Thymus (tissue), 11 donors: ENCODE results near the gene NDUFC2. TPM values are rescaled to one million over a fixed set of nuclear protein-coding genes. Genes with fewer than 3 reads are reported as not detected.
"Not testable (repeated sequence)": the region's sequence is repeated elsewhere in the genome, so short reads cannot be mapped to it uniquely, and the experiment has no call there.

Experiments
- DNase-seq, 9 donors: peaks; one replicate each; pipeline ENCODE4 v3.0.0-alpha.2; 2013; ENCODE audit warnings: low spot score in 9 of 9, low read depth in 6 of 9, missing footprints in 1 of 9
- H3K27ac ChIP-seq, 2 donors: one replicate each; pipeline ENCODE4 v1.5.1; 2013; ENCODE audit warnings: control low read depth in 1 of 2, low read depth in 1 of 2, low read length in 1 of 2, mild to moderate bottlenecking in 1 of 2, moderate library complexity in 1 of 2
- H3K27me3 ChIP-seq, 2 donors: one replicate each; pipeline ENCODE4 v1.5.1; 2013; ENCODE audit warnings: low read length in 1 of 2; ENCODE audit not compliant: control insufficient read depth in 2 of 2, insufficient read depth in 1 of 2
- H3K36me3 ChIP-seq, 2 donors: one replicate each; pipeline ENCODE4 v1.5.1; 2013; ENCODE audit warnings: low read length in 1 of 2, mild to moderate bottlenecking in 1 of 2, moderate library complexity in 1 of 2; ENCODE audit not compliant: control insufficient read depth in 2 of 2, insufficient read depth in 2 of 2
- H3K4me1 ChIP-seq, 2 donors: one replicate each; pipeline ENCODE4 v1.5.1; 2013; ENCODE audit warnings: low read length in 2 of 2; ENCODE audit not compliant: control insufficient read depth in 2 of 2, insufficient read depth in 2 of 2
- H3K4me3 ChIP-seq, 2 donors: one replicate each; pipeline ENCODE4 v1.5.1; 2013; ENCODE audit warnings: low read length in 2 of 2, control low read depth in 1 of 2, mild to moderate bottlenecking in 1 of 2
- H3K9me3 ChIP-seq, 2 donors: one replicate each; pipeline ENCODE4 v1.5.1; 2013; ENCODE audit warnings: low read length in 1 of 2, mild to moderate bottlenecking in 1 of 2; ENCODE audit not compliant: control insufficient read depth in 2 of 2, insufficient read depth in 1 of 2
- WGBS: extraction: QIAGEN DNeasy Blood & Tissue Kit; methylation state at CpG from one replicate; pipeline ENCODE4 v1.1.7; 2013; 5-methylcytosine and 5-hydroxymethylcytosine counted together
- polyA plus RNA-seq: library from polyadenylated mRNA; stranded (reverse); fragments of 200-250 nt; gene quantifications from one replicate; pipeline ENCODE4 v1.2.3, GENCODE V29; 2013
- total RNA-seq: library from RNA; stranded (reverse); fragments of 120-200 nt; gene quantifications from one replicate; pipeline ENCODE4 v1.2.4, GENCODE V29; 2013
- donor health status: healthy.

The NDUFC2 gene
- total and polyA plus RNA-seq, 2 donors = 133 to 167 TPM

DNA sequence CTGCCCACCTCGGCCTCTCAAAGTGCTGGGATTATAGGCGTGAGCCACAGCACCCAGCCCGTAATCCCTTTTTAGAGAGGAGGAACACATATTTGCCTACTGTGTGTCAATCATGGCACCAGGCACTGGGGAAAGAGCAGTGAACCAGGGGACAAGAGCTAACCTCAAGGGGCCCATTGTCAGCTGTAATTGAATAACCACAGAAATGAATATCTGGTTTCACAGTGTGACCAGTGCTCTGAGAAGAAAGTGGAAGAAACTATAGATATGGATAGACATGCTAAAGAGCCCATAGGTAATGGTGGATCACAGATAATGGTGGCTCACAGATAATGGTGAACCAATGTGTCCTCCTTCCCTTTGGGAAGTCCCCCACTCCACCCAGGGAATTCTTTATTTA is 48.0 kb downstream of the NDUFC2 start:
- H3K9me3 ChIP-seq = peaks cover 0 to 4% of the 10 kb centered on the region in 2 donors
- H3K27me3 ChIP-seq = no peaks in the 10 kb centered on the region
- WGBS = over 99% methylated on average over 3 of the region's 3 CpGs
- DNase-seq = no peak
- H3K27ac ChIP-seq = no peak overlapping the region
- no peaks in the 10 kb centered on the region for H3K36me3 ChIP-seq
- no peak overlapping the region for H3K4me3 ChIP-seq
- no peaks in the 10 kb centered on the region for H3K4me1 ChIP-seq

DNA sequence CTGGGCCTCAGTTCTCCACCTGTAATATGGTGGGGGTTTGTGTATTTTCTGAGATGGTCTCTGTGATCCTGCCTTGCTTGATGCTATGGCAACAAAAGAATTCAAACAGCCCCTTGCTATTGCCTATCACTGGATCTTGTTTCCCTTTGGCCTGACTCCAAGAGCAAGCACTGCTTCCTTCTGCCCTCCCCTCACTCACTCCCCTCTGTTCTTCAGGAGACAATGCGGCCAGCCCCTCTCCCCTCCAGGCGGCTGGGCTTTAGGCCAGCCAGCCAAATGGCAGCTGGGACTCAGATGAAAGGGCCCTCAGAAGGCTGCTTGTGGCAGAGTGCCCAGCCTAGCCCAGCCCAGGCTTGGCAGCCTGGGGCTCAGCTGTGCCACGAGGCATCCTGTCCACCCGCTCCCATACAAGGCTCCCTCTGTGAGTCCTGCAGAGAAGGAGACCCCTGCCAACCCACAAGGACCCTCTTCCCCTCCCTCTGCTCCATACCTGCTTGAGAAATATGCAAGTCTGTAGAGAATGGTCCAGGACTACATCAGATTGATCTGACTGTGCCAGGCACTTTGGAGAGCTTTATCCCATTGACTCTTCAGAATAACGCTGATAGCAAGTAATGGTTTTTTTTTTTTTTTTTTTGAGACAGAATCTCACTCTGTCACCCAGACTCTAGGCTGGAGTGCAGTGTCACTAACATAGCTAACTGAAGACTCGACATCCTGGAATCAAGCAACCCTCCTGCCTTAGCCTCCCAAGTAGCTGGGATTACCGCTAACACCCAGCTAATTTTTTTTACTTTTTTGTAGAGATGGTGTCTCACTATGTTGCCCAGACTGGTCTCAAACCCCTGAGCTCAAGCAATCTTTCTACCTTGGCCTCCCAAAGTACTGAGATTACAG is 49.0 kb downstream of the NDUFC2 start:
- peak overlapping the region in 1 of 2 donors; percentile 24 for H3K27ac ChIP-seq
- DNase-seq = peak in 1 of 9 donors; percentile 9

DNA sequence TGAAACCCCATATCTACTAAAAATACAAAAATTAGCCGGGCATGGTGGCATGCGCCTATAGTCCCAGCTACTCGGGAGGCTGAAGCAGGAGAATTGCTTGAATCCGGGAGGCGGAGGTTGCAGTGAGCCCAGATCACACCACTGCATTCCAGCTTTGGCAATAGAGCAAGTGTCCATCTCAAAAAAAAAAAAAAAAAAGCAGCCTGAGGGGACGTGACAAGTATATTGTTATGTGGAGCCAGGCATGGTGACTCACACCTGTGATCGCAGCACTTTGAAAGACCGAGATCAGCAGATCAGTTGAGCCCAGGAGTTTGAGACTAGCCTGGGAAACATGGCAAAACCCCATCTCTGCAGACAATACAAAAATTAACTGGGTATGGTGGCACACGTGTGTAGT is 51.2 kb downstream of the NDUFC2 start:
- H3K4me1 ChIP-seq, H3K9me3 ChIP-seq, H3K27me3 ChIP-seq, H3K4me3 ChIP-seq, H3K27ac ChIP-seq, H3K36me3 ChIP-seq, DNase-seq: not testable (repeated sequence)
- WGBS = 98% methylated on average over 9 of the region's 9 CpGs

More for the DNA sequence above, 49.0 kb downstream of the NDUFC2 start:
- no peaks in the 10 kb centered on the region for H3K4me1 ChIP-seq
- no peaks in the 10 kb centered on the region for H3K27me3 ChIP-seq
- no peak overlapping the region for H3K4me3 ChIP-seq
- peaks cover 0 to 4% of the 10 kb centered on the region in 2 donors for H3K9me3 ChIP-seq
- no peaks in the 10 kb centered on the region for H3K36me3 ChIP-seq
- 59% methylated on average over 7 of the region's 7 CpGs for WGBS

DNA sequence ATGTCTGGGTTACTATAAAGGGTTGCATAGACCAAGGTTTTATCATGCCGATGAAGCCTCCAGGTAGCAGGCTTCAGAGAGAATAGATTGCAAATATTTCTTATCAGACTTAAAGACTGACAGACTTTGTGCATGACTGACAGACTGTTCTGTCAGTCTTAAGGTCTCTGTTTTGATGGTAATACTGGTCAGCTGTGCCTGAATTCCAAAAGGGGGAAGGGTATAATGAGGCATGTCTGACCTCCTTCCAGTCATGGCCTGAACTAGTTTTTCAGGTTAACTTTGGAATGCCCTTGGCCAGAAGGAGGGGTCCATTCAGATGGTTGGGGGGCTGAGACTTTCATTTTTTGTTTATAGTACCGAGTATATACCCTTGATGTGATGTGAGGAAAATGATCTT is 51.9 kb downstream of the NDUFC2 start:
- H3K27me3 ChIP-seq = peaks cover 0 to 12% of the 10 kb centered on the region in 2 donors
- no peak overlapping the region for H3K27ac ChIP-seq
- no peak overlapping the region for H3K4me3 ChIP-seq
- no peaks in the 10 kb centered on the region for H3K36me3 ChIP-seq
- DNase-seq = no peak
- H3K9me3 ChIP-seq = peaks cover 0 to 4% of the 10 kb centered on the region in 2 donors
- H3K4me1 ChIP-seq = no peaks in the 10 kb centered on the region
- WGBS = 95% methylated on average over 2 of the region's 2 CpGs

DNA sequence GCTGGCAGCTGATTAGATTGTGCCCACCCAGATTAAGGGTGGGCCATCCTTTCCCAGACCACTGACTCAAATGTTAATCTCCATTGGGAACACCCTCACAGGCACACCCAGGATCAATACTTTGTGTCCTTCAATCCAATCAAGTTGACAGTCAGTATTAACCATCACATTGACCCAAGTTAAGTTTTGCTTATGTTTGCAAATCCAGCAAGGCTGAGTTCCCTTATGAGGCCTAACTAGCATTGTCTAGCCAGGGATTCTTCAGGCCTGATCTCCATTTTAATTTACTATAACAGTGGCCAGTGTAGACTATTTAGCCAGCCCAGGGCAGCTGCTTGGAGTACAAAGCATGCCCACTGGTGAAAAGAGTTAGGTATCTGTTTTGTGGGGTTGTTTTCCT is 54.3 kb downstream of the NDUFC2 start:
- H3K27me3 ChIP-seq = peaks cover 0 to 33% of the 10 kb centered on the region in 2 donors
- H3K4me1 ChIP-seq = no peaks in the 10 kb centered on the region
- DNase-seq = no peak
- H3K36me3 ChIP-seq = no peaks in the 10 kb centered on the region
- H3K9me3 ChIP-seq = no peaks in the 10 kb centered on the region
- no peak overlapping the region for H3K4me3 ChIP-seq
- no peak overlapping the region for H3K27ac ChIP-seq

DNA sequence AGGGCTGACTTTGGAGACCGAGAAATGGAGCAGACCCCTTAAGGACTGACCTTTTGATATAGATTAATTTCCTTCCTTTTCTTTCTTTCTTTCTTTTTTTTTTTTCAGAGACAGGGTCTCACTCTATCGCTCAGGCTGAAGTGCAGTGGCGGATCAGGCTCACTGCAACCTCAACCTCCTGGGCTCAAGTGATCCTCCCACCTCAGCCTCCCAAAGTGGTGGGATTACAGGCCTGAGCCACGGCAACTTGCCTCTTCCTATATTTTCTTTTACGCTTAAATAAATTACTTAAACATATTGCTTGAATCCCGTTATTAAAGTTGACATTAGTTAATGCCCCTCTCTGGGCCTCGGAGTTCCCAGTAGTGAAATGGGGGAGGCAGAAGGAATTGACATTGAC is 56.2 kb downstream of the NDUFC2 start:
- no peak overlapping the region for H3K27ac ChIP-seq
- H3K9me3 ChIP-seq = no peaks in the 10 kb centered on the region
- no peak for DNase-seq
- H3K4me3 ChIP-seq = peak overlapping the region in 1 of 2 donors; percentile 27
- H3K36me3 ChIP-seq = no peaks in the 10 kb centered on the region
- WGBS = 93% methylated on average over 7 of the region's 7 CpGs
- peaks cover 0 to 33% of the 10 kb centered on the region in 2 donors for H3K27me3 ChIP-seq
- H3K4me1 ChIP-seq = no peaks in the 10 kb centered on the region

DNA sequence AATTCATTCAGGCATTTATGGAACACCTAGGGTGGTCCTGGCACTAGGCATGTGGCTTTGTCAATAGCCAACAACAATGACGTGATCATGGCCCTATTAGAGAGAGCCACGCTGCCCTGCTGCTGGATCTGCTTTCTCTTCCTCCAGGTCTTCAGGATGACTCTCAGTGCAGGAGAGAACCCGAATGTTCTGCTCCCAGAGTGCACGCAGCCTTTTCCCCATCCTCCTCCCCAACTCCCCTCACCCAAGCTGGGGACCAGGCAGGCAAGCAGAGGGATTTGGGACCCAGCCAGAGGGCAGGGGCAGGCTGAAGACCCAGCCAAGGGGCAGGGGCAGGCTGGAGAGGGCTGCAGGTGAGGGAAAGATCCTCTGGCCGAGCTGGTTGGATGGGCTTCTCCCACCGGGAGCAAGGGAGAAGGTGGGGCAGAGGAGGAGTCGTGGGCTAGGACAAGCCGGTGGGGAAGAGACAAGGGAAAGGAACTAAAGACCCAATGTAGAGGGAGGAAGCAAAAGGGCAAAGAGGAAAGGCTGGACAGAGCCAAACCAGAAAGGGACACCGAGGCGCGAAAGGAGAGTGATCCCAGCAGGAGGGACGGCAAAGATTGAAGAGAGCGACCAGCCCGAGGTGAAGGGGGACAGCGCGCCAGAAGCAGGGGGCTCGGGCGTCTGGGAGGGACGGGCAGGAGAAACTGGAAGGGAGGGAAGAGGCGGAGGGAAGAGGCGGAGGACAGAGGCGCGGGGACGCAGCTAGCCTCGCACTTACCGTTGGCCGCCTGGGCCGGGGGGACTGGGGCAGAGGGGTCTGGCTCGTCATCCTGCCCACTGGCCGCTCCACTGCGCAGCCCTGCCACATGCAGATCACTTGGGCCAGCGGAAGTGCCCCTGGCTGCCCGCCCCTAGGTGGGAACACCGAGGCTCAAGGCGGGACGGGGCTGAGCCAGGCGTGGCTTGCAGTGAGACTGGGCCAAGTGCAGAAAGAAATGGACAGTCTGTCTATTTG is 57.0 kb downstream of the NDUFC2 start, which contains the start of gene KCTD14:
KCTD14 (minus strand) TSS at position 880 of the 1,000 bp plus-strand sequence; CDS start at position 853, 27 bp downstream.
- Histone ChIP-seq H3K27ac (no peak within 1 kb of the TSS), H3K4me1 (no peaks in the 10 kb centered on the region), H3K9me3 (no peaks in the 10 kb centered on the region), H3K4me3 (peak within 1 kb of the TSS in 1 of 2 donors; percentile 27), H3K27me3 (peaks cover 0 to 33% of the 10 kb centered on the region in 2 donors), H3K36me3 (no peaks in the 10 kb centered on the region)
- 34% methylated on average over 37 of the region's 37 CpGs for whole genome bisulfite sequencing
- DNase-seq = no peak

DNA sequence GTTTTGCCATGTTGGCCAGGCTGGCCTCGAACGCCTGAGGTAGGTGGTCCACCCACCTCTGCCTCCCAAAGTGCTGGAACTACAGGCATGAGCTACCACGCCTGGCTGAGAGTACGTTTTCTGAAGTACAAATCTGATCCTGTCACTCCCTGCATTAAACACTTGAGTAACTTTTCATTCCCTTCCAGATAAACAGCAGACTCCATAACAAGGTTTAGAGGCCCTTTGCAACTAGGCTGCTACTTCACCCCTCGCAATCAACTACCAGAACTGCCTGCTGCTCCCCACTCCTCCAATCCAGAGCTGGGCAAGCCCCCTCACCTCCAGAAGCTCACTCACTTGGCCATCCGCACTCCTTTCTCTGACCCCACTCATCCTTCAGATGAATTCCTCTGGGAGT is 58.1 kb downstream of the NDUFC2 start:
- no peak for DNase-seq
- Histone ChIP-seq H3K9me3 (no peaks in the 10 kb centered on the region), H3K27ac (no peak overlapping the region), H3K27me3 (peaks cover 0 to 33% of the 10 kb centered on the region in 2 donors), H3K36me3 (no peaks in the 10 kb centered on the region), H3K4me3 (no peak overlapping the region), H3K4me1 (no peaks in the 10 kb centered on the region)
- 94% methylated on average over 6 of the region's 6 CpGs for WGBS
